Psoas muscle (tissue), 8 donors: ENCODE measurements around the gene PGLYRP2. TPM values are rescaled to one million over a fixed set of nuclear protein-coding genes. Genes with fewer than 3 reads are reported as not detected.

ENCODE experiments used
- ATAC-seq, 4 donors: fragments of 200-7000 bp; cut with Tn5 transposase; one replicate each; pipeline ENCODE4 v1.9.1; 2020; ENCODE audit warnings: moderate library complexity in 3 of 4, mild to moderate bottlenecking in 2 of 4
- DNase-seq, 2 donors: peaks; one replicate each; pipeline ENCODE4 v3.0.0-alpha.2; 2020
- H3K27ac ChIP-seq: fragments of 200-600 bp; one replicate; pipeline ENCODE4 v1.8.0; 2022
- H3K27me3 ChIP-seq, 3 donors: fragments of 200-600 bp in 1 of 3; one replicate each; pipeline versions ENCODE4 v1.6.1 to v1.8.0; 2013 to 2022; ENCODE audit warnings: low read length in 2 of 3, mild to moderate bottlenecking in 2 of 3, moderate library complexity in 1 of 3; ENCODE audit not compliant: insufficient read depth in 3 of 3
- H3K36me3 ChIP-seq, 2 donors: fragments of 200-600 bp in 1 of 2; one replicate each; pipeline versions ENCODE4 v1.6.1 to v1.8.0; 2013 to 2022; ENCODE audit warnings: low read depth in 1 of 2, mild to moderate bottlenecking in 1 of 2, moderate library complexity in 1 of 2; ENCODE audit not compliant: insufficient read depth in 1 of 2
- H3K4me1 ChIP-seq: fragments of 200-600 bp; one replicate; pipeline ENCODE4 v1.8.0; 2022
- H3K4me3 ChIP-seq: fragments of 200-600 bp; one replicate; pipeline ENCODE4 v1.8.0; 2022; ENCODE audit warnings: mild to moderate bottlenecking
- H3K9me3 ChIP-seq: fragments of 200-600 bp; one replicate; pipeline ENCODE4 v1.8.0; 2022
- WGBS, 3 donors: extraction: QIAGEN DNeasy Blood & Tissue Kit; methylation state at CpG; one replicate each; pipeline versions ENCODE4 v1.1.6 to v1.1.7; 2013; 5-methylcytosine and 5-hydroxymethylcytosine counted together
- intact Hi-C, 2 donors: fragments of 100-400 bp; cut with DNase I; formaldehyde crosslinking; loops; one replicate each; pipeline versions ENCODE4 v1.11.0 to v1.14.2; 2022
- polyA plus RNA-seq, 3 donors: library from polyadenylated mRNA; stranded (reverse); fragments of 200-250 nt; gene quantifications; one replicate each; pipeline ENCODE4 v1.2.3, GENCODE V29; 2013
- total RNA-seq, 4 donors: library from RNA; stranded (reverse); fragmentation: NEBNext Ultra II Directional in 2 of 4; extraction: Animal tissue kit (Norgen Biotek cat#: 25700) in 2 of 4; gene quantifications; one replicate each; pipeline versions ENCODE4 v1.2.1 to v1.2.4, GENCODE V29; 2021 to 2023
- TF ChIP-seq, protein P1 (sequence below): fragments of 200-600 bp; IDR thresholded peaks from one replicate; pipeline ENCODE4 v1.8.0; 2022; ENCODE audit warnings: antibody characterized with exemption
- donor health status: healthy with polysubstance abuse.
- donor health status: DM: no; HTN: no; CAD: no; lungs with moderate emphysema.
- donor health status: Bipolar disorder and iron deficiency.
- donor health status: healthy.
- donor health status: DM: yes; HTN: yes; CAD: no.
- donor health status: DM: no; HTN: no; CAD: no.
- donor health status: DM: no; HTN: no; CAD: no.
- donor health status: DM: yes; HTN: yes; CAD: no.

PGLYRP2 gene
- total and polyA plus RNA-seq, 7 donors: not detected

DNA sequence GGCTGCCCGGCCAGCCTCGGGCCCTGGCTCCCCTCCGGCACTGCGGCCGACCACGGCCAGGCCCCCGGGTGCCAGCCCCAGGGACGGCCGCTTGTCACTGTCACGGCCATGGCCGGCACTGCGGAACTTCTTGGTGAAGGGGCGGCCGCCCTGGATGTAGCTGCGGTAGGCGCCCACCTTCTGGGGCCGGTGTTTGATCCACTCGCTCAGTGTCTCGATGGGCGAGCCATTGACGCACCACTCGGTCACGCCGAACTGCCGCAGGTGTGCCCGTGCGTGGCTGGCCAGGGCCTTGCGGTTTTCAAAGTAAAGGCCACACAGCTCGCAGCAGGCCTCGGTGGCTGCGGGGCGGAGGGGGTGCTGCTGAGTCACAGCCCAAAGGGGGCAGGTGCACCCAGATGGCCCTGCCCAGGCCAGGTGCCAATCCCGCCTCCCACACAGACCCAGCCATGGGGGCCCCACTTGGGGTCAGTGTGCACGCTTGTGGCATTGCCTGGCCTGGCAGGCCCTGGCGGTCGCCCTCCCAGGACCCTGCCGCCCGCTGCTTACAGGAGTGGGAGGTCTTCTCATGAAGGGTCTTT is 54.5 kb downstream of the PGLYRP2 start:
- TF ChIP-seq, protein P1, sequence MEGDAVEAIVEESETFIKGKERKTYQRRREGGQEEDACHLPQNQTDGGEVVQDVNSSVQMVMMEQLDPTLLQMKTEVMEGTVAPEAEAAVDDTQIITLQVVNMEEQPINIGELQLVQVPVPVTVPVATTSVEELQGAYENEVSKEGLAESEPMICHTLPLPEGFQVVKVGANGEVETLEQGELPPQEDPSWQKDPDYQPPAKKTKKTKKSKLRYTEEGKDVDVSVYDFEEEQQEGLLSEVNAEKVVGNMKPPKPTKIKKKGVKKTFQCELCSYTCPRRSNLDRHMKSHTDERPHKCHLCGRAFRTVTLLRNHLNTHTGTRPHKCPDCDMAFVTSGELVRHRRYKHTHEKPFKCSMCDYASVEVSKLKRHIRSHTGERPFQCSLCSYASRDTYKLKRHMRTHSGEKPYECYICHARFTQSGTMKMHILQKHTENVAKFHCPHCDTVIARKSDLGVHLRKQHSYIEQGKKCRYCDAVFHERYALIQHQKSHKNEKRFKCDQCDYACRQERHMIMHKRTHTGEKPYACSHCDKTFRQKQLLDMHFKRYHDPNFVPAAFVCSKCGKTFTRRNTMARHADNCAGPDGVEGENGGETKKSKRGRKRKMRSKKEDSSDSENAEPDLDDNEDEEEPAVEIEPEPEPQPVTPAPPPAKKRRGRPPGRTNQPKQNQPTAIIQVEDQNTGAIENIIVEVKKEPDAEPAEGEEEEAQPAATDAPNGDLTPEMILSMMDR: no peak
- Histone ChIP-seq H3K36me3 (peaks cover 9 to 72% of the 10 kb centered on the region in 2 donors), H3K9me3 (peaks cover 4% of the 10 kb centered on the region), H3K27me3 (no peaks in the 10 kb centered on the region), H3K4me3 (no peak overlapping the region), H3K27ac (no peak overlapping the region), H3K4me1 (peaks cover 18% of the 10 kb centered on the region)
- DNase-seq (peak in 1 of 2 donors; percentile 42), ATAC-seq (no peak)
- intact Hi-C loops: no loop called here
- 96 to 98% (median 96%) methylated on average over 34 to 38 of the region's 38 CpGs for WGBS, 3 donors

DNA sequence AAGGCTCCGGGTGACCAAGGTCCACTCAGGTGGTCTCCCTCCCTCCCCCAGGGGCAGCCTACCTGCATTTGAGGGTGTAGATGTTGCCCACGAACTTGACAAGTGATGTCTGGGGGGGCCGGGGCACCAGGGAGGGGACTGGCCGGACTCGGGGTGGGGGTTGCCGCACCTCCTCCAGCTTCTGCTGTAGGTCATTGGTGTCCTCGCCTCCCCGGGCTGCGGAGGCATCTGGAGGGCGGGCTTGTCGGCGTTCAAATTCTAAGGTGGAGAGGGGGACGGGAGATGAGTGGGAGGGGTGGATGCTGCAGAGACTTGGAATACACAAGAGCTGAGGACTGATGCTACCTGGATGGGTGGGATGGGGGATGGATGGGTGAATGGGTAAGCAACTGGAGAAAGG is 55.2 kb downstream of the PGLYRP2 start:
- intact Hi-C loops: no loop called here
- H3K36me3 ChIP-seq: peaks cover 9 to 66% of the 10 kb centered on the region in 2 donors
- no peak overlapping the region for H3K27ac ChIP-seq
- no peaks in the 10 kb centered on the region for H3K27me3 ChIP-seq
- DNase-seq (peak in 1 of 2 donors; percentile 48), ATAC-seq (no peak)
- H3K4me3 ChIP-seq: no peak overlapping the region
- 95 to 97% (median 96%) methylated on average over 13 of the region's 13 CpGs for WGBS, 3 donors
- TF ChIP-seq, protein P1: no peak
- H3K4me1 ChIP-seq: peaks cover 24% of the 10 kb centered on the region
- H3K9me3 ChIP-seq: peaks cover 4% of the 10 kb centered on the region

DNA sequence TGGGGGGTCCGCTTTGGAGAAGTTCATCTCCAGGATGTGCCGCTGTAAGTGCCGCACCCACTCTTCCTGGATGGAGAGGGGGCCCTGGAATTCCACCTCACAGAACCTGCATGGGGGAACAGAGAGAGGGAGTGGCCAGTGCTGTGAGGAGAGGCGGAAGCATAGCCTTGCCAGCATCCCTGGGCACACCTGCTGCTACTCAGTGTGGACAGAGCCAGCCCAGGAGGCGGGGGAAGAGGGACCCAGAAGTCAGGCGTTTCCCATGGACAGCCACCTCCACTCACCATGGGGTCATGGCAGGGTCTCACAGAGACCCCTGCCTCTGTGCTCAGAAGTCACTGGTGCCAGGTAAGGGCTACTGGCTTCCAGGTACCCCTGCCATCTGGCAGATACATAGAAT is 56.2 kb downstream of the PGLYRP2 start:
- H3K27ac ChIP-seq: no peak overlapping the region
- H3K36me3 ChIP-seq: peaks cover 9 to 56% of the 10 kb centered on the region in 2 donors
- WGBS, 3 donors: 97 to 100% (median 99%) methylated on average over 6 of the region's 6 CpGs
- intact Hi-C loops: no loop called here
- ATAC-seq (no peak), DNase-seq (peak in 1 of 2 donors; percentile 26)
- TF ChIP-seq, protein P1: no peak
- H3K9me3 ChIP-seq: peaks cover 4% of the 10 kb centered on the region
- H3K27me3 ChIP-seq: no peaks in the 10 kb centered on the region
- H3K4me1 ChIP-seq: peaks cover 24% of the 10 kb centered on the region
- H3K4me3 ChIP-seq: no peak overlapping the region

DNA sequence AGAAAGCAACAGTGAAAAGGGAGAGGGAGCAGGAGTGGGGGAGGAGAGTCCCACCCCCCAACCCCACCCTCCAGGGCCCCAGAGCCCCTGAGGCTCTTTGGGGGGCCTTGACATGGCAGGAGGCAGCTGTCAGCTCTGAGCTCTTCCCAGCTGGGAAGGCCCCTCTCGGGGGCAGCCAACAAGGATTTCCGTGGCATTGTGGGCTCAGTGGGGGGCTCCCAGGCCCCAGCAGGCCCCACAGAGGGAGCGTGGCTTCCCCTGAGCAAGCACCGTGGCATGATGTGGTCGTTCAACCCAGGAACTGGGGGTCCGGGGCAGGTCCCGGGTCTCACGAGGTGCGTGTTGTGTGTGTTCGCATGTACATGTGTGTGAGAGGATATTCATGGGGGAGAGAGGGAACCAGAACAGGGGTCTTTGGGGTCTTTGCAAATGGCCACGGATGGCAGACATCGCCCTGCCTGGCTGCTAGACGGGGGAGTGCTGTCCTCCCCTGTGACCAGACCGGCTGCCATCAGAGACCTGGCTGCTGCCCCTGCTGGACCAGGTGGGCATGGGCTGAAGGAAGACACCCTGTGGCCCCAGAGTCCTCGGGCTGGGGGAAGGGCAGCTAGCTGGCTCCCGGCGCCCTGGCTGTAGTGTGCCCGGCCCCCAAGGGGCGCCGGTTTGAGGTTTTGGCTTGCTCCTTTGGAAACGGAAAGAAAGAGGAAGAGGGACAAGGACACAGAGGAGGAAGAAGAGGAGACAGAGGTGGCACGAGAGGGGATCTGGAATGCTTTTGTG is 56.8 kb downstream of the PGLYRP2 start:
- TF ChIP-seq, protein P1: no peak
- intact Hi-C loops: no loop called here
- ATAC-seq: no peak
- peak in 1 of 2 donors; percentile 49 for DNase-seq
- peaks cover 9 to 49% of the 10 kb centered on the region in 2 donors for H3K36me3 ChIP-seq
- H3K4me1 ChIP-seq: peaks cover 24% of the 10 kb centered on the region
- peaks cover 4% of the 10 kb centered on the region for H3K9me3 ChIP-seq
- no peak overlapping the region for H3K4me3 ChIP-seq
- WGBS, 3 donors: 79 to 80% (median 80%) methylated on average over 22 of the region's 22 CpGs
- H3K27ac ChIP-seq: peak overlapping the region; percentile 75
- no peaks in the 10 kb centered on the region for H3K27me3 ChIP-seq
